HG03565 (cell line): ENCODE measurements around the gene ARHGEF11.

ENCODE experiments used
- ATAC-seq: cut with Tn5 transposase; IDR thresholded peaks from one replicate; pipeline ENCODE4 v1.9.1; 2021; ENCODE audit warnings: mild to moderate bottlenecking, moderate library complexity; ENCODE audit not compliant: unreplicated experiment

Gene ARHGEF11

DNA sequence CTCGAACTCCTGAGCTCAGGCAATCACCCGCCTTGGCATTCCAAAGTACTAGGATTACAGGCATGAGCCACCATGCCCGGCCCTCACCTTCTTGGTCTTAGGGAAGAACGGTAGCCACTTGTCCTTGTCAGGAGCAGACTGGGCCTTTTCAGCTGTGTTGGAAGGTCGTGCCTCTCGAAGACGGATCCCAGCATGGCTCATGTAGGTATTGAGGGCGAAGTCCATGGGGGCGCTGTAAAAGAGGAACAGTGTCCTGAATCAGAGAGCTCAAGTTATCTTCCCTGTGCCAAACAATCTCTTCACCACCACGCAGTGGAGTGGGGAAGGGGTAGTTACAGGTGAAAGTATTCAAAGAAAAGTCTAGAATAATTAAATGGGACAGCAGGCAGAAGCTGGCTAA is 89.2 kb downstream of the ARHGEF11 start:
- no peak for ATAC-seq

DNA sequence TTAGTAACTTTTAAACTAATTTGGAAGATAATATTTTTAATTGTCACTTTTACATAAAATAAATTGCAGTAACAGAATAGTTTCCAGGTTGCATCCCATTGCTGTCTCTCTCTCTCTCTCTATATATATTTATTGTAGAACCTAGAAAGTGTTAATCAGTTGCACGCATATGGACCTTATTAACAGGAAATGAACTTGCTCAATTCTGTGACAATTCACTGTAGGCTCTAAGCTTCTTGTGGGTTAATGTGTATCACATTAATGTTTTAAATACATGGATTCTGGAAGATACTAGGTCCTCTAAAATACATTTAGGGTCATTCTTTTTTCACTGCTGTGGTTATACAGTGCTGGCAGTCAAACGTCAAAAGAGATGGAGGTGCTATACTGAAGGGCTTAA is 92.0 kb downstream of the ARHGEF11 start:
- no peak for ATAC-seq

GRCh38 chr1:156951371-156951770 is 94.2 kb downstream of the ARHGEF11 start:
- no peak for ATAC-seq

DNA sequence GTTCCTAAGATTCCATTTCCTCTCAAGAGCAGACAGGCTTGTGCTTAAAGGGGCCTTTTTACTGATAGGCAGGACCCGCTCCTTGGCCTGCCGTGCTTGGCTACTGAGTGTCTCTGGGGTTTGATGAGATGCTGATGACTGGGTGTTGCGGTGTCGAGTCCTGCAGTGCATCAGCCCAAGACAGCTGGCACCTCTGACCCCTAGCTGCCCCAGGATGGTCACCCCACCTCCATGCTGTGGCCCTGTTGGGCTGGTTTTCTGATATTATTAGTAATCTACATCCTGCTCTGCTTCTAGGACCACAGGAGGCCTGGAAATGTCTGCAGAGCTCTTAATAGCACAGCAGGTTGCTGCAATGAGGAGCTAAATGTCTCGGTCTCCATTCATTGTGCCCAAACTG is 96.4 kb downstream of the ARHGEF11 start:
- no peak for ATAC-seq

DNA sequence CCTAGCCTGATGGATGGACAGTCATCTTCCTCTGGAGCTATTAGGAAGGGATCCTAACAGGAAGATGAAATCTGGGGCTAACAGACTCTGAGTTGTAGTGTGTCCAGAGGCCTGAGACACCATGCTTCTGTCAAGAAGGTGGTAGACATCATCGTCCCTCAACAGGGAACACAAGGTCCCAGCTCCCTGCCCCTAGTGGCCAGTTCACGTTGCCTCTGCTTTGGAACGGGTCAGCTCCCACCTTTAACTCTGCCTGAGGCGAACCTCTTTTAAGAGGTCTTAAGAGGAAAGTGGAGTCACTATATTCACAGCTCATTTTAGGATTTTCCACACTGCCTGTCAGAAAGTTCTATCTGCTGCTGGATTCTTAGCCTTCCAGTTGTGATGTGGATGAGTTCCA is 96.8 kb downstream of the ARHGEF11 start:
- no peak for ATAC-seq

- no peak for ATAC-seq
These were observed 97.6 kb downstream of the ARHGEF11 start for GRCh38 chr1:156947818-156948525.

- no peak for ATAC-seq
These were observed 98.4 kb downstream of the ARHGEF11 start for GRCh38 chr1:156947127-156947526.

- no peak for ATAC-seq
These were observed 99.5 kb downstream of the ARHGEF11 start for GRCh38 chr1:156945881-156946661.

- ATAC-seq: no peak
These were observed 100.7 kb downstream of the ARHGEF11 start for GRCh38 chr1:156944848-156945247.

GRCh38 chr1:156944268-156944667 is 101.3 kb downstream of the ARHGEF11 start:
- ATAC-seq: no peak

DNA sequence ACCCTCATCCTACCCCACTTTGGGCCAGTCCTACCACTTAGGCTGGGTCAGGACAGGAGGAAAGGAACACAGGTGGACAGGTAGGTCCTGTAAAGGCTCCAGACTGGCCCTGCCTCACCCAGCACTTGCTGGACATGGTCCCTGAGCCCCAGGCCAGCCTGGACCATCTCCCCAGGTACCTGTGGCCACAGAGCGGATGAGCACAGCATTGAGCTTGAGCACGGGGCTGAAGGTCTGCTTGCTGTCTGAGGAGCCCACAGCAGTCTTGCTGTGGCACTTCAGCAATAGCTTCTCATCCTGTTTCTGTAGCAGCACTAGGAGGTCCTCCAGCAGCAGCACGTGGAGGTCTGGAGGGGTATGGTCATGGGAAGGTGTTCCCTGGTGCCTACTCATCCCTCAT is 101.8 kb downstream of the ARHGEF11 start:
- ATAC-seq: no peak

DNA sequence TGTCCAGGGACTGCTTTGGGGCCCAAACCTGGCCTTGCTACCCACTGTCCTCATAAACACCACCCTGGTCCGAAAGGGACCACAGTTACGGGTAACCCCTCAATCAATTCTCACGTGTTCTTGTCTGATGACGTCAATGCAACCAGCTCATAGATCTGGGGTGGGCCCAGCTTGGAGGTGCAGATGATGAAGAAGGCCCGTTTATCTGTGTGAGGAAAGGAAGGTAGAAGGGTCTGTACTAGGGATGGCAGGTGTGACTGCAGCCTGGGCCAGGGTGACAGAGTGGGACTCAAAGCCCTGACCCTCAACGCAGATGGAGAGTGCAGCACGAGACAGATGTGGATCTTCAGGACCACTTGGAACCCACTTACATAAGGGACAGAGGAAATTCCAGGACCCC is 103.0 kb downstream of the ARHGEF11 start:
- no peak for ATAC-seq

DNA sequence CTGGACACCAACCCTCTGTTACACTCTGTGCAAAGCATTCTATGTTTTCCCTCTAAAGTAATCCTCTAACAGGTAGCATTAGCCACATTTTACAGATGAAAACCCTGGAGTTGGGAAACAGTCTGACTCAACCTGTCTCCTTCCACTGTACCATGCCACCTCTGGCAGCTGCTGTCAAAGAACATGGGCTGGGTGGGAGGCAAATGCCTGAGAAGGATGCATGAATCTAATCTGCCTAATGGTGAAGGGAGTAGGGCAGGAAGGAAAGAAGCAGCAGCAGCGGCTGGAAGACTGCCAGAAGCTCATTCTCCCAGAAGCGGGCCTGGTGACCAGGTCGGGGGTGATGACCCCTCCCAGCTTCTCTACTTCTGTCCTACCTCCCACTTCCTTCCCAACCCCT is 103.4 kb downstream of the ARHGEF11 start:
- ATAC-seq: no peak

DNA sequence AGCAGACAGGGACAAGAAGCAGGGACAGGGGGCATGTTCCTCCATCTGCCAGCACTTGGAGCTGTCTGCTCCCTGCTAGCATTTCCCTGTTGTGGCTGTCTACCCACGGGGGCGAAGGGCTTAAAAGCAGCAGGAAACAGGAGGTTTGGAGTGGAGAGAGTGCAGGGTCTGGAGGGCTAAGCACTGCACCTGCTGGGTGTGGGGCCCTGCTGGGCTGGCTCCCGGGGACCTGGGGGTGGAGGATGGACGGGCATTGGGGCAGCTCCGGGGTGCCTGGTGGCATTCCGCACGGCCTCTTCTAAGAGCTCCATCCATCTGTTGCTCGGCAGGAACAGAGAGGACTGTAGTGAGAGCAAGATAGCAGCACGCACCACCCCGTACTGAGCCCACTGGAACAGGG is 103.9 kb downstream of the ARHGEF11 start:
- no peak for ATAC-seq

DNA sequence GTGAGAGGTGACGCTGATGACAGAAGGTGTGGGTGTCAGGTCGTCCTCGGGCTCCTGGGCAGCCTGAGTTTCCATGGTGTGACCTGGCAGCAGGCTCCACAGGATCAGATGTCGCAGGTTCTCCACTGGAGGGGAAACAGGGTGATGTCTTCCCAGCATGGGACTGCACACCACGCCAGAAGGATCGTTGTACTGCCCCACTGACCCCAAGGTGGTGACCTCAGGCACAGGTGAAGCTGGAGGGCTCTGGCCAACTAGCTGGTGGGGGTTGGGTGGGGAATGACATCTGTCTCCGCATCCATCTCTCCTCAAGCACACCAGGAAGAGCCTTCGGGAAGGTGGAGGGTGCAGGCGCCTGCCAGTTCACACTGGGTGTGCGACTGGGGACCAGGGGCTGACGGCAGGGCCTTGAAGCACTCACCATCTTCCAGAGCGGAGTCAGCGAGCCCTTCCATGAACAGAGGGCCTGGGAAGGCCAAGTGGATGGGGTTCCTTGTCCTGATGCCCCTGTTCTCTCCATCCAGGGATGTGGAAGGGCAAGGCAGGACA is 105.7 kb downstream of the ARHGEF11 start:
- no peak for ATAC-seq

- no peak for ATAC-seq
These were observed 106.7 kb downstream of the ARHGEF11 start for GRCh38 chr1:156938813-156939212.

GRCh38 chr1:156937883-156938282 is 107.7 kb downstream of the ARHGEF11 start:
- no peak for ATAC-seq

DNA sequence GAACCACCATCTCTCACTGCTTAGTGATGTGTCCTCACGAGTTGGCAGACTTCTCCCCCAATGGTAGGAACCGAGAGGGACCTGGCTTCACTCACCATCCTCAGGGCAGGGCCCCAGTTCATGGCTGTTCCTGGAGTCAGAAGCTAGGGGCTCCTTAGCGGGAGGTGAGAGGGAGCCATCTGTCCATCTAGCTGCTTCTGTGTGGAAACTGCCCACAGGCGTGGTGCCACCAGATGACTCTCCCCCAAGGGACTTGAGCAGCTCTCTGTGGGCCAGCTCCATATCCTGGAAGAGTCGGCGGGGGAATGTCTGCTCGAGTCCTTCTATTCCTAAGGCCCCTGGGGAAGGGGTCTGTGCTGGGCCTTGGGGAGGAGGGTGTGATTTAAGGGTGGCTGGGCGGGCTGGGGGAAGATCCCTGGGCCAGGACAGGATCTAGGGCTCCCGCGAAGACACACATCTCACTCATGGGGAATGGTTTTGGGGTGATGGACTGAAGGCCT is 108.8 kb downstream of the ARHGEF11 start:
- no peak for ATAC-seq

DNA sequence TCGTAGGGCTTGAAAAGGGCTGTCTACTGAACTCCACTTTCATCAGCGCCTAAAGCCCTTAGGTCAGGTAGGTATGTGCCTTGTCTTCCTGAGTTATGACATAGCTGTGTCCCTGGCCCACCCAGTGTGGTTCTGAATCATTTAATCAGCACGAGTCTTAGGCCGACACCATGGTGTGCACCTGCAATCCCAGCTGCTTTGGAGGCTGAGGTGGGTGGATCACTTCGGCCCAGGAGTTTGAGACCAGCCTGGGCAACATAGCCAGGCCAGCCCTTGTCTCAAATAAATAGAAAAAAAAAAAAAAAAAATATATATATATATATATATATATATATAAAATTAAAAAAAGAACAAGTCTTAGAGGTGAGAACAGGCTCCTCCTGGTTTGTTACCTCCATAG is 109.4 kb downstream of the ARHGEF11 start:
- ATAC-seq: no peak

DNA sequence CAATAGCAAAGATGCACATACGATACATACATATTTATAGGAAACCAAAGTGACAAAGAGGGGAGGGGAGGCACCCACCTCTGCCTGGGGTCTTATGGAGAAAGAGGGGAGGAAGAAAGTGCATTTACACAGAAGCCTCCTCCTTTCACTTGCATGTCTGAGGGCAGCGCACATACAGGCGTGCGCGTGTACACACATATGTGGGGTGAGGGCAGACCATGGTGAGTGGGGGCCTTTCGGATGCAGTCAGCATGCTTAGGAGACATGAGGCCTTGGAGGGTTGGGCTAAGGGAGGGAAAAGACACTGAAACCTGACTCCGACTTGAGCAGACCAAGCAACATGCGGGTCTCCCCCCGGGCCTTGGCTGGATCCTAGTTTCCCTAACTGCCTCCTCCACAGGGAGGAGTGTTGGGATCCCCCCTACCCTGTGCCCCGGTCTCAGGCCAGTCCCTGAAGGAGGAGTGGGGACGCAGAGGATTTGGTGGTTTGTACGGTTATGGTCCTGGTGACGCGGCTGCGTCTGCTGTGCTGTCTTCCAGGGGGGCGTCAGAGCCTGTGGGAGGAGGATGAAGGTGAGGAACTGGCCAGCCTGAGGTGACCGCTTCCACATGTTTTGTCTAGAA is 109.9 kb downstream of the ARHGEF11 start:
- no peak for ATAC-seq

DNA sequence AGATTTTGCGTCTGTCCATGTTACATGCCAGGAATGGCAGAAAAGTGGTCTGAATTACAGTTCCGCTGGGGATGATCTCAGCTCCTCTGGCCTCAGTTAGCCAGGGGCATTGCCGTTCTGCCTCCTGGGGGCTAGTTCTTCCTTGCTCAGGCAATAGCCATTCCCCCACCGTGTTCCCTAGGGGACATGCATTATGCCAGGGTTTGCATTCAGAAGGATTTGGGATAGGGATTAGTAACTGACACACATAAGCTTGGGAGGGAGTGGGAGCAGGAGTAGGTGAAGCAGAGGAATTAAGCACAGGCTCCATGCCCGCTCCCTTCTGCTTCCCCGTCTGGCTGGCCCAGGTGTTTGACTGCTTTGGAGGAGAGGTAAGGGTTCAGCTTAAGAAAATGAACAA is 112.4 kb downstream of the ARHGEF11 start:
- no peak for ATAC-seq
